Stimulated activated CD8-positive, alpha-beta memory T cell treated with anti-CD3 and anti-CD28 coated beads, Interleukin-15, amount 100 ng/mL, for 1 hour (primary cell): ENCODE data around the gene WWP2.

Source experiments
- DNase-seq: peaks from one replicate; pipeline ENCODE4 v3.0.0-alpha.2; 2020; ENCODE audit warnings: low read depth

WWP2 gene

GRCh38 chr16:69890114-69890891 lies 128.2 kb downstream of the WWP2 start:
- no peak for DNase-seq

DNA sequence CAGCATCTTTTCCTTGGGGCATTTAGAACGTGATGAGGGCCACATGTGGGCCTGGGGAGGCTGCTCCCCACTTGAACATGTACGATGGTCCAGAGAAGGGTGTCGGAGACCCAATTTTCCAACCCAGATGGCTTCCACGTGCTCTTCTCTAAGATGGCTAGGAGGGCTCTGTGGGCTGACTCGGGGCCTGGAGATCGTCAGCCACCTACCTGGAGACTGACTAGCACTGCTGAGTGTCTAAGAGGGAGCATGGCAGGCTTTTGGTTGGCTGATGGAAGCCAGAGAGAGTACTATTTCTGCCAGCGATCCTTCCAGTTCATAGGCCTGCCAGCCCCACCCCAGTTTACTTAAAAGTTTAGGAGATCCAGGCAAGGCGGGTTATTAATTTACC lies 128.8 kb downstream of the WWP2 start:
- DNase-seq, result no peak

- no peak for DNase-seq
Observed at GRCh38 chr16:69892378-69892777, 130.2 kb downstream of the WWP2 start.

DNA sequence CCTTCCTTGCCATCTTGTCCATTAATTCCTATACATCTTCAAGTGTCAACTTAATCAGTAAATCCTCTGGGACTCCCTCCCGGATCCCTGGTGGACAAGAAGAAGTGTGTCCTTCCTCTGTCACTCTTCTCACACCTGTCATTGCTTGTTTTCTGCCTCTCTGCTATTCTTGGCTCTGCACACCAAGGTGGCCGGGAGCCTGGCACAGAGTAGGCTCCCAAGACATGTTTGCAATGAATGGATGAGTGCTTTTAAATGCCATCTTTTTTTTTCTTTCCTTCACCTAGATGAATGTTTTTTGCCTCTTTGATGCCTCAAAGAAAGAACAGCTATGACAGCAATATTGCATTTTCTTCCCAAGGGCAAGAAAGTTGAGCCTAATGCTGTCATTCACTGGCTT lies 131.0 kb downstream of the WWP2 start:
- no peak for DNase-seq

- DNase-seq, result no peak
Observed at GRCh38 chr16:69894676-69895075, 132.5 kb downstream of the WWP2 start.

GRCh38 chr16:69903865-69904415 lies 141.8 kb downstream of the WWP2 start:
- no peak for DNase-seq

DNA sequence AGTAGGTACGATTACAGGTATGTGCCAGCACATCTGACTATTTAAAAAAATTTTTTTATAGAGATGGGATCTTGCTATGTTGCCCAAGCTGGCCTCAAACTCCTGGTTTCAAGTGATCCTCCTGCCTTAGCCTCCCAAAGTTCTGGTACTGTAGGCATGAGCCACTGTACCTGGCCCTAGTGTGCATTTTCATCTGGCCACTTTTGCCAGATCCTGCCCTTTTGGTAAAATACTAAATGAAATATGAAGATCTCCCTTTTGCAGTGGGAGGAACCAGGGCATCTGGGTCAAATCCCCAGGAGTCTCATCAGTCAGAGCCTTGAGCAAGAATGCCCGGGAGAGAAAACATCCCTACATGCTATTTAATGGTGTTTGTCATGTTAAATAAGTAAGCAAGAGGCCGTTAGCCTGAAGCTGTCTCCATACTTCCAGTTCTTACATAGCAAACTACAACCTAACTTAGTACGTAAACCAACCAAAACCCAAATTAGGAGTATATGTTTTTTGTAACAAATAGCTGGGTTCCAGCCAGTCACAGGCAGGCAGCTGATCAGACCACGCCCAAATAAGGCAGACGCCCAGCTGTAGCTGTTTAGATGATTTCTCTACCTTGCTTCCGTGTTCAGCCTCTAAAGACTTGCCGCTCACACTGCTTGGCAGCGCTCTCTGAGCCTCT lies 142.5 kb downstream of the WWP2 start:
- DNase-seq, result no peak

DNA sequence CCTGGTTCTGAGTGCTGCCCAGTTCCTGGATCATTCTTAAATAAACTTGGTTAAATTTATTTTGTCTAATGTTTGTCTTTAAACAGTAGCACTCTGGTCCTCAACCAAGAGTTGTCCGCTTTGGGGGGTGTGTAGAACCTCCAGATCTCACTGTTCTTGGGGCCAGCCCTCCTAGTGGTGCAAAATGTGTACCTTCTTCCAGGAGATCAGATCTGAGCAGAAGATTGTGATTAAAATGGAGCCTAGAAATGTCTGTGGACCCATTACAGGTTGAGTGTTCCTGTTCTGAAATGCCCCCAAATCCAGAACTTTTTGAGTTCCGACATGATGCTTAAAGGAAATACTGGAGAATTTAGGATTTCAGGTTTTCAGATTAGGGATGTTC lies 143.0 kb downstream of the WWP2 start:
- no peak for DNase-seq

GRCh38 chr16:69906838-69907401 lies 144.8 kb downstream of the WWP2 start:
- no peak for DNase-seq

GRCh38 chr16:69909043-69909442 lies 146.9 kb downstream of the WWP2 start:
- DNase-seq, result no peak

DNA sequence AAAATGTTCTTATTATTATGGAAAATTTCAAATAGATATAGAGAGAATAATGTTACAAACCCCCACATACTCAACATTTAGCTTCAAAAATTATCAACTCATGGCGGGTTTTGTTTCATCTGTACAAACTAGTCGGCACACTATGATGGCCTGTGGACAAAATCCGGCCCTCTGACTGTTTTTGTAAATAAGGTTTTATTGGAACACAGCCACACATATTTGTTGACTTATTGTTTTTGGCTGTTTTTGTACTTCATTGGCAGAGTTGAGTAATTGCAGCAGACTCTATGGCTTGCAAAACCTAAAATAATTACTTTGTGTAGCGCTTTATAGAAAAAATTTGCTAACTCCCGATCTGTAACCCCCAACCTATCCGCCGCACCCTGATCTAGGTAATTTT lies 147.6 kb downstream of the WWP2 start:
- no peak for DNase-seq

- DNase-seq, result no peak
Observed at GRCh38 chr16:69910964-69911363, 148.8 kb downstream of the WWP2 start.

GRCh38 chr16:69916462-69916861 lies 154.3 kb downstream of the WWP2 start:
- no peak for DNase-seq

GRCh38 chr16:69917311-69917710 lies 155.2 kb downstream of the WWP2 start:
- no peak for DNase-seq

DNA sequence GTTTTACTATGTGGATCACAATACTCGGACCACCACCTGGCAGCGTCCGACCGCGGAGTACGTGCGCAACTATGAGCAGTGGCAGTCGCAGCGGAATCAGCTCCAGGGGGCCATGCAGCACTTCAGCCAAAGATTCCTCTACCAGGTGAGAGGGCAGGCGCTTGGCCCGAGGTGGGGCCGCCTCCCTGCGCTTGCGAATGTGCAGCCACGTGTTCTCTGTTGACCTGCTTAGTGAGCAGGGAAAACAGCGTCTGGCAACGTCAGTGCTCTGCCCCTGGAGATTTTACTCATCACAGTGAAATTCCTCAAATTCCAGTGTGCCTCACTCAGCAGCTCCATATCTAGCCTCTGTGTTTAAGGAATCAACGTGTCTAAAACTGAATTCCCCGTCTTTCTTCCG lies 155.6 kb downstream of the WWP2 start:
- DNase-seq, result no peak

DNA sequence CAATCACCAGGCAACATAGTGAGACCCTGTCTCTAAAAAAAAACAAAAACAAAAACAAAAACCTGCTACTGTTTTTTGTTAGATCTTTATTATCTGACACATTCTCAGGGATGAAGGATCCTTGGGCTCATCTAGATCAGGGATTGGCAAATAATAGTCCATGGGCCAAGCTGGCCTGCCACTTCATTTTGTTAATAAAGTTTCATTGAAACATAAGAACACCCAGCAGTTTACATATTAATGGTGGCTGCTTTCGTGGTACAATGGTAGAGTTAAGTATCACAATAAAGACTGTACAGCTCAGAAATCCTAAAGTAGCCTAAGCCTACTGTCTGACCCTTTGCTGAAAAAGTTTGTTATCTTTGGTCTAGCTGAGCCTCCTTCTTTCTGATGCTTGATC lies 156.1 kb downstream of the WWP2 start:
- DNase-seq, result no peak

GRCh38 chr16:69921127-69921526 lies 159.0 kb downstream of the WWP2 start:
- no peak for DNase-seq

- DNase-seq, result no peak
Observed at GRCh38 chr16:69922200-69922599, 160.1 kb downstream of the WWP2 start.

- DNase-seq, result no peak
Observed at GRCh38 chr16:69924041-69924775, 162.1 kb downstream of the WWP2 start.

GRCh38 chr16:69924777-69925191 lies 162.7 kb downstream of the WWP2 start:
- DNase-seq, result no peak

GRCh38 chr16:69925311-69925710 lies 163.2 kb downstream of the WWP2 start:
- no peak for DNase-seq

- no peak for DNase-seq
Observed at GRCh38 chr16:69926241-69926640, 164.1 kb downstream of the WWP2 start.
